SH-SY5Y (cell line): Measurements from ENCODE around the gene ART1.

Experiments
- GATA2 ChIP-seq: IDR thresholded peaks from 2 replicates; pipeline ENCODE4 v1.6.1; 2011; ENCODE audit warnings: mild to moderate bottlenecking, low read depth, low read length
- GATA3 ChIP-seq: IDR thresholded peaks from 2 replicates; pipeline ENCODE4 v1.6.1; 2011; ENCODE audit warnings: low read depth, mild to moderate bottlenecking, low read length, moderate library complexity

- TF ChIP-seq GATA2, result no peak
- TF ChIP-seq GATA3, result no peak
Observed at GRCh38 chr11:3664032-3664630, 19.2 kb downstream of the ART1 start.
